ENCODE results near the gene IGF1R.

DNA sequence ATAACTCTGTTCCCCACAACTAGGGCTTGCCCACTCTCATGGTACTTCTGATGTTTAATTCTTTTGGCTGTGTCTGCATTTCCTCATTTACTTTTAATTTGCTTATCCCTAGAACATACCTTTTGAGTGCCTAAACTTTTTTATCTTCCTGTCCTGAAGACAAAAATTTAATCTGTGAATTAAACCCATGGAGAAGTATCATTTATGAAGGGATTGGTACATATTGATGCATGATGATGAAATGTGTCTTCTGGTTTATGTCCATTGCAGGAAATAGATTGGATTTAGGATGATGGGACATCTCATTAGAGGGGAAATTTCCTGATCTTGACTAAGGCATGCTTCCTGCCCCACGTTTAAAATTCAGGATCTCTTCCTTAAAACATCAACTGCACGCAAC is 249.8 kb downstream of the IGF1R start:
- TF ChIP-seq, protein P1, sequence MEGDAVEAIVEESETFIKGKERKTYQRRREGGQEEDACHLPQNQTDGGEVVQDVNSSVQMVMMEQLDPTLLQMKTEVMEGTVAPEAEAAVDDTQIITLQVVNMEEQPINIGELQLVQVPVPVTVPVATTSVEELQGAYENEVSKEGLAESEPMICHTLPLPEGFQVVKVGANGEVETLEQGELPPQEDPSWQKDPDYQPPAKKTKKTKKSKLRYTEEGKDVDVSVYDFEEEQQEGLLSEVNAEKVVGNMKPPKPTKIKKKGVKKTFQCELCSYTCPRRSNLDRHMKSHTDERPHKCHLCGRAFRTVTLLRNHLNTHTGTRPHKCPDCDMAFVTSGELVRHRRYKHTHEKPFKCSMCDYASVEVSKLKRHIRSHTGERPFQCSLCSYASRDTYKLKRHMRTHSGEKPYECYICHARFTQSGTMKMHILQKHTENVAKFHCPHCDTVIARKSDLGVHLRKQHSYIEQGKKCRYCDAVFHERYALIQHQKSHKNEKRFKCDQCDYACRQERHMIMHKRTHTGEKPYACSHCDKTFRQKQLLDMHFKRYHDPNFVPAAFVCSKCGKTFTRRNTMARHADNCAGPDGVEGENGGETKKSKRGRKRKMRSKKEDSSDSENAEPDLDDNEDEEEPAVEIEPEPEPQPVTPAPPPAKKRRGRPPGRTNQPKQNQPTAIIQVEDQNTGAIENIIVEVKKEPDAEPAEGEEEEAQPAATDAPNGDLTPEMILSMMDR (conservative IDR thresholded peaks at IDR 0.05 in 1 of 2, IDR thresholded peaks at IDR 0.05 in 1 of 2; ENCODE audit: extremely low read depth in 1 of 2, insufficient read depth in 1 of 2, low read depth in 1 of 2, low read length in 2 of 2), result no peak
- TF ChIP-seq EZH2 (IDR thresholded peaks at IDR 0.05; ENCODE audit: borderline replicate concordance, low read length), result no peak

All from mammary epithelial cell (primary cell).